Measurements from ENCODE around the gene PPP1R8.

DNA sequence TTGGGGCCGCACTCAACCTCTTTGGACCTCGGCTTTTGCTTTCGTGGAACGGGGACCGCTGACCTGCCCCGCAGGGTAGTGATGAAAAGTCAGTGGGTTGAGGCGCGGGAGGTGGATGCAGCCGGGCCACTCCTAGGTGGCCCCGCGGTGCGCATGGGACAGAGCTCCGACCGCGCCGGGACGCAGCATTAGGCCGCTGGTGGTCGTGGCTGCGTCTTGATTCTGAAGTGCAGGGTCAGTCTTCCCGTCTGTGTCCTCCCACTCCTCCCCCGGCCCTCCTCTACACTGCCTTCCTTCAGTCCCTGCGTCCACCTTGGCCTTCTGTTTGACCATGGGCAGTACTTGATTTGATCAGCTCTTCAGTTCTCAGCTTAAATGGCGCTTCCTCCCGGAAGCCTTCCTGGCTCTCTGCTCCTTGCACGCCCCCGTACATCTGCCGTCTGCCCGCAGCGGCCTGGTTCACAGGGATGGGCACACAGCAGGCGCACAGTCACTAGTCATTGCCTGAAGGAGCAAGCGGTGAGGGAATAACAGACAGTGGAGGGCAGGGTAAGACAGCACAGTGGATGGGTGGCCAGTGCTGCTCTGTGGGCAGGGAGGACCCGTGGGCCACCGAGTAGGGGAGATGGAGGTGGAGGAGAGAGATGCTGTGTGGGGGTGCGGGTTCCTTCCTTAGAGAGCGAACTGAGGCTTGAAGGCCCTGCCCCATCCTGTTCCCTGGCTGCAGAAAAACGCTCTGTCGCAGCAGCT, 42.4 kb downstream of the PPP1R8 start:
- TF ChIP-seq ZNF331 (CRISPR knock-in tag; IDR thresholded peaks at IDR 0.05; ENCODE audit: low read depth) (no peak), CTCF (conservative IDR thresholded peaks at IDR 0.05; ENCODE audit: low read depth in 2 of 2) (no peak), POLR2AphosphoS5 (IDR thresholded peaks at IDR 0.05; ENCODE audit: low read depth) (no peak), ETS1 (IDR thresholded peaks at IDR 0.05) (no peak), EZH2 (IDR thresholded peaks at IDR 0.05; ENCODE audit: low read depth, unreplicated experiment) (no peak), REST (IDR thresholded peaks at IDR 0.05; ENCODE audit: unreplicated experiment) (no peak), EZH2phosphoT487 (IDR thresholded peaks at IDR 0.05; ENCODE audit: unreplicated experiment) (no peak), STAT1 (IDR thresholded peaks at IDR 0.05; ENCODE audit: unreplicated experiment) (no peak), JUNB (IDR thresholded peaks at IDR 0.05; ENCODE audit: unreplicated experiment) (no peak), NANOG (IDR thresholded peaks at IDR 0.05; ENCODE audit: borderline replicate concordance) (no peak), CREB1 (CRISPR knock-in tag; IDR thresholded peaks at IDR 0.05; ENCODE audit: low read depth) (no peak)
